IPS-18a (cell line): ENCODE results near the gene TSPAN19.

ENCODE experiments used
- H3K27ac ChIP-seq: one replicate; pipeline ENCODE4 v1.5.1; 2013; ENCODE audit warnings: low read length
- H3K27me3 ChIP-seq: one replicate; pipeline ENCODE4 v1.6.1; 2013; ENCODE audit warnings: mild to moderate bottlenecking, low read length; ENCODE audit not compliant: control insufficient read depth, insufficient read depth
- H3K36me3 ChIP-seq: one replicate; pipeline ENCODE4 v1.6.1; 2013; ENCODE audit warnings: low read depth, low read length; ENCODE audit not compliant: control insufficient read depth
- H3K4me1 ChIP-seq: one replicate; pipeline ENCODE4 v1.6.1; 2013; ENCODE audit warnings: low read depth, low read length; ENCODE audit not compliant: control insufficient read depth
- H3K4me3 ChIP-seq: one replicate; pipeline ENCODE4 v1.5.1; 2013; ENCODE audit warnings: low read length
- H3K9ac ChIP-seq: one replicate; pipeline ENCODE4 v1.6.1; 2013; ENCODE audit warnings: mild to moderate bottlenecking, low read length, moderate library complexity
- H3K9me3 ChIP-seq: one replicate; pipeline ENCODE4 v1.6.1; 2013; ENCODE audit warnings: low read depth, low read length; ENCODE audit not compliant: control insufficient read depth

The TSPAN19 gene

GRCh38 chr12:85036234-85036707, at the start of gene TSPAN19, which contains the start of gene LRRIQ1:
TSPAN19 (minus strand) TSS chr12:85036277; CDS start chr12:85029946, 6,331 bp downstream.
LRRIQ1 (plus strand) TSS chr12:85036351; CDS start chr12:85038177, 1,826 bp downstream.
- H3K27ac ChIP-seq = peak within 1 kb of the TSS; percentile 67
- H3K9ac ChIP-seq = peak within 1 kb of the TSS; percentile 75
- no peaks in the 10 kb centered on the region for H3K9me3 ChIP-seq
- H3K4me3 ChIP-seq = peak within 1 kb of the TSS; percentile 86
- no peaks in the 10 kb centered on the region for H3K4me1 ChIP-seq
- H3K27me3 ChIP-seq = no peaks in the 10 kb centered on the region
- no peaks in the 10 kb centered on the region for H3K36me3 ChIP-seq

GRCh38 chr12:85085066-85085465, 49.0 kb upstream of the TSPAN19 start:
- no peaks in the 10 kb centered on the region for H3K36me3 ChIP-seq
- no peak overlapping the region for H3K27ac ChIP-seq
- H3K27me3 ChIP-seq = no peaks in the 10 kb centered on the region
- peaks cover 3% of the 10 kb centered on the region for H3K4me1 ChIP-seq
- H3K9ac ChIP-seq = no peak overlapping the region
- H3K4me3 ChIP-seq = no peak overlapping the region
- no peaks in the 10 kb centered on the region for H3K9me3 ChIP-seq

- Histone ChIP-seq H3K9ac (no peak overlapping the region), H3K4me3 (no peak overlapping the region), H3K27me3 (no peaks in the 10 kb centered on the region), H3K9me3 (no peaks in the 10 kb centered on the region), H3K27ac (no peak overlapping the region), H3K4me1 (peaks cover 3% of the 10 kb centered on the region), H3K36me3 (no peaks in the 10 kb centered on the region)
These were observed 40.8 kb upstream of the TSPAN19 start for GRCh38 chr12:85076688-85077430.

- Histone ChIP-seq H3K4me1 (peaks cover 3% of the 10 kb centered on the region), H3K27ac (no peak overlapping the region), H3K9me3 (no peaks in the 10 kb centered on the region), H3K27me3 (no peaks in the 10 kb centered on the region), H3K9ac (no peak overlapping the region), H3K4me3 (no peak overlapping the region), H3K36me3 (no peaks in the 10 kb centered on the region)
These were observed 36.7 kb upstream of the TSPAN19 start for GRCh38 chr12:85072826-85073225.

GRCh38 chr12:85065837-85066482, 29.9 kb upstream of the TSPAN19 start:
- H3K4me3 ChIP-seq = no peak overlapping the region
- no peaks in the 10 kb centered on the region for H3K36me3 ChIP-seq
- no peak overlapping the region for H3K9ac ChIP-seq
- no peaks in the 10 kb centered on the region for H3K4me1 ChIP-seq
- H3K9me3 ChIP-seq = no peaks in the 10 kb centered on the region
- no peak overlapping the region for H3K27ac ChIP-seq
- H3K27me3 ChIP-seq = no peaks in the 10 kb centered on the region

GRCh38 chr12:85060916-85061315, 24.8 kb upstream of the TSPAN19 start:
- H3K36me3 ChIP-seq = no peaks in the 10 kb centered on the region
- no peak overlapping the region for H3K27ac ChIP-seq
- no peaks in the 10 kb centered on the region for H3K27me3 ChIP-seq
- H3K4me3 ChIP-seq = no peak overlapping the region
- H3K4me1 ChIP-seq = no peaks in the 10 kb centered on the region
- no peak overlapping the region for H3K9ac ChIP-seq
- H3K9me3 ChIP-seq = no peaks in the 10 kb centered on the region

- H3K36me3 ChIP-seq = no peaks in the 10 kb centered on the region
- H3K4me3 ChIP-seq = no peak overlapping the region
- no peaks in the 10 kb centered on the region for H3K4me1 ChIP-seq
- no peaks in the 10 kb centered on the region for H3K27me3 ChIP-seq
- H3K9ac ChIP-seq = no peak overlapping the region
- no peak overlapping the region for H3K27ac ChIP-seq
- H3K9me3 ChIP-seq = no peaks in the 10 kb centered on the region
These were observed 23.5 kb upstream of the TSPAN19 start for GRCh38 chr12:85059594-85059993.

GRCh38 chr12:85058339-85058738, 22.3 kb upstream of the TSPAN19 start:
- H3K27ac ChIP-seq = no peak overlapping the region
- H3K36me3 ChIP-seq = no peaks in the 10 kb centered on the region
- no peaks in the 10 kb centered on the region for H3K9me3 ChIP-seq
- no peaks in the 10 kb centered on the region for H3K4me1 ChIP-seq
- no peak overlapping the region for H3K9ac ChIP-seq
- no peaks in the 10 kb centered on the region for H3K27me3 ChIP-seq
- no peak overlapping the region for H3K4me3 ChIP-seq

GRCh38 chr12:85057370-85057963, 21.4 kb upstream of the TSPAN19 start:
- Histone ChIP-seq H3K27ac (no peak overlapping the region), H3K9ac (no peak overlapping the region), H3K4me3 (no peak overlapping the region), H3K9me3 (no peaks in the 10 kb centered on the region), H3K27me3 (no peaks in the 10 kb centered on the region), H3K36me3 (no peaks in the 10 kb centered on the region), H3K4me1 (no peaks in the 10 kb centered on the region)

GRCh38 chr12:85043829-85044228, 7.8 kb upstream of the TSPAN19 start:
- H3K9me3 ChIP-seq = no peaks in the 10 kb centered on the region
- no peak overlapping the region for H3K4me3 ChIP-seq
- H3K36me3 ChIP-seq = no peaks in the 10 kb centered on the region
- H3K9ac ChIP-seq = no peak overlapping the region
- no peak overlapping the region for H3K27ac ChIP-seq
- H3K27me3 ChIP-seq = no peaks in the 10 kb centered on the region
- no peaks in the 10 kb centered on the region for H3K4me1 ChIP-seq

- no peaks in the 10 kb centered on the region for H3K36me3 ChIP-seq
- no peaks in the 10 kb centered on the region for H3K4me1 ChIP-seq
- H3K9ac ChIP-seq = no peak overlapping the region
- H3K27me3 ChIP-seq = no peaks in the 10 kb centered on the region
- H3K4me3 ChIP-seq = no peak overlapping the region
- H3K27ac ChIP-seq = no peak overlapping the region
- H3K9me3 ChIP-seq = no peaks in the 10 kb centered on the region
These were observed 5.3 kb upstream of the TSPAN19 start for GRCh38 chr12:85041395-85041794.
